G401.6 (cell line): ENCODE results near the gene KBTBD12.

ENCODE experiments used
- FAIRE-seq: peaks from 2 replicates; lab custom pipeline; 2012; peaks lifted over from hg19 to GRCh38; lab: Jason Lieb, UNC

Gene KBTBD12

DNA sequence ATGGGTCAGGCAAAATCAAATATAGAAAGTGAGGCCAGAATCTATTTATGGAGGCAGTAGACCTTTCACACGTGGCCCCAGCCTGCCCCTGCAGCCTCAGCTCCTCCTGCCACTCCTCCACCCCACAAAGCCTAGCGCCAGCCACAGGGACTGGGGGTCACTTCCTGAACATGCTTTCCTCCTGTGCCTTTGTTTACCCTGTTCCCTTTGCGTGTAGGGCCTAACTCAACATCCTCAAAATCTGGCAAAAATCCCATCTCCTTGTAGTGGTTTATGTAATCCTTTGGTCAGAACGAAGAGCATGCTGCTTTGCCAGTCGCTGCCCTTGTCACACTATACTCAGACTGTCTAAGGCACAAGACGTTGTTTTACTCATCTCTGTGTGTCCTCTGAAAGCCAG lies 39.6 kb downstream of the KBTBD12 start:
- no peak for FAIRE-seq

DNA sequence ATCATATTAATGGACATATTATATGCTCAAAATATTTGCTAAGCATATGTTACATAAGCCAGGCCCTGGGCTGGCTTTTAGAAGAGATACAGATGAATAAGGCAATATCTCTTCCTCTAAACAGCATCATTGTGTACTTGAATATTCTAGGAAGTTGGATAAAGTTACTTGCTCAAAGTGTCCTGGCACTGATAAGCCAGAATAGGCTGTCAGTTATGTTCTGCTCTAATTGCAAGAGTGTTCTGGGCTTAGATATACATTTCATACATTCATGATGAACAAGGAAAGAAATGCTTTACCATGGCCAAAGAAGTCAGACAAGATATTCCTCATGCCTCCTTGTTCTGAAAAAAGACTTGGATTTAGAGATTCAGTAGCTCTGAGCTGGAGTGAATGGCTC lies 40.7 kb downstream of the KBTBD12 start:
- FAIRE-seq = no peak

DNA sequence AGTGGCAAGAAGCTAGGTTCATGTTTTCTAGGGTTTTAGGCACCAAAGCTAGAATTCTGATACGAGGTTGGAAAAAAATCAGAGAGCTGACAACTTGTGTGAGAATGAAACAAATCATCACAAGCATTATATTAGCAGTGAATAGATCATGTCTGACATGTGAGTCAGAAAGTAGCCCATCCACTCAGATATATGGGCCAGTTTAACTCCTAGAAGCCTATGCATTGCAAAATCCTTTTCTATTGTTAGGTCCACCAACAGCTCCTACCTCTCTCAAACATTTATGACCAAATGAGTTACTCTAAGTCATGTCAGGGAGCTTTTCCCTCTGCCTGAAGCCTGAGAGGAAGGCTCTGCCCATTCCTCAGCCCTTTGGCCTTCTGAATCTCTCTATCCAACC lies 44.0 kb downstream of the KBTBD12 start:
- no peak for FAIRE-seq

DNA sequence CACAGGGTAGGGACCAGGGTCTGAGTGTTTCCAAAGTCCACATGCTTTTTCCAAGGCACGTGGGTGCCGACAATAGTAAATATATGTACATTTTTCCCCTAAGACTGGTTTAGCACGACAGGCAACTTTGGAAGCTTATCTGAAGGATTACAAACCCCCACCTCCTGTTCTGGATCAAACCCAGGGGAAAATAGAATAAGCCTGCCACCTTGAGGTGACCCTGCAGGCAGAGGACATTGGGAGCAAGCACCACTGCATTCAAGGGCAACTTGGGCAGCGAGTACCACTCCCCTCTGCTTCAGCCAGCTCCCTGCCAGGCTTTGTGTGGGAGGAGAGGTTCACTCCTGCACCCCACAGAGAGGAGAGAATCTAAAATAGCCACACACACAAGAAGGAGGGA lies 44.8 kb downstream of the KBTBD12 start:
- FAIRE-seq = no peak

DNA sequence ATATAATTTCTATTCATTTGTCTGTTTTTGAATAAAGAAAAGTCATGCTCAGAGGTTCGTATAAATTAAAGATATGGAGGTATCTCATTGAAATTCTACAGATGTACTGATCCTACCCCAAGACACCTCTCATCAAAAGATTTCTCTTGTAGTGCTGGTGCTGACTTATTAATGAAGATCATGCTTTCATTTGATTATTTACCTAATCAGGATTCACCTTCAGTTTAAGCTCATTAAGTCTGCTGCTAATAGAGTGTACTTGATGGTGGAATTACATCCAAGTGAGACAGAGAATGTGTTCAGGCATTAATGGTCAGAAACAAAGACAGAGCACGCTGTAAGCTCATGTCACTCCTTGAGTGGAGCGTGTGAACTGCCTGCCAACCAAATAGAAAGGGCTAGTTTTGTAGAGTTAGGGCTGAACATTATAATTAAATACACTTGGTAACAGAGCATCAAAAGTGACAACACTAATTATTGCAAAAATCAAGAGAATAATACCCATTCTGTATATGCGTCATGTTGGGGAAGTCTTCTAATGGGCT lies 45.5 kb downstream of the KBTBD12 start:
- no peak for FAIRE-seq

DNA sequence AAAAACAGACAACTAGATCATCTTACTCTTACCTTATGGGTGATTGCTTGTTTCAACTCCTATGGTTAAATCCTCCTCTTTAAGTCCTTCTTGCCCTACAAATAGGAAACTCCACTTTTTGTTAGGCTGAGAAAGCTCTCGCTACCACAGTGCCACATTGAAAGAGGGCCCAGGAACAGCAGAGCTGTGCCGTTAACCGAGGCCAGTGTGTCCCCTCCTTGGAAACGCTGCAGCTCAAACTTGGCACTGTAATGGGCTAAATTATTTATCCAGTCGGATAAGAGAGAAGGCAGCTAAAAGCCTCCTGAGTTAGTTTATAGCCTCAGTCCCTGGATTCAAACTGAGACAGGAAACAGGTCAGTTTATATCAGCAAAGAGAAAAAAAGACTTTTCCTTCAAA lies 46.1 kb downstream of the KBTBD12 start:
- no peak for FAIRE-seq

DNA sequence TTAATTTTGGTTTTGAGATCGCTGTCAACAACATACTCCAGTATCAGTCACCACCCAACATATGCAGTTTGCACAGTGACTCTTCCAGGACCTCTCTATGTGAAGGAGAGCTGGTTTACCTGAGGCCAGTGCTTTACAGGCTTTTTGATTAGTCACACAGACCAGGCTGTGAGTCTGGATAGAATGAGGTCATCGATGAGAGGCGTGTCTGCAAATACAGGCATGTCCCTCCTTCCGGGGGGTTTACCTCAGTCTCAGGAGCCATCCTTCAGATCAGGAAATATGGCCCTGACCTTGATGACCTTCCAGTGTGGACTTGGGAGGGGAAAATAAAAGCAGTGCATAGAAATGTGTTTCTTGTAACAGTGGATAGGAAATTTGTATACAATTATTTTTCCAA lies 46.9 kb downstream of the KBTBD12 start:
- FAIRE-seq = no peak

DNA sequence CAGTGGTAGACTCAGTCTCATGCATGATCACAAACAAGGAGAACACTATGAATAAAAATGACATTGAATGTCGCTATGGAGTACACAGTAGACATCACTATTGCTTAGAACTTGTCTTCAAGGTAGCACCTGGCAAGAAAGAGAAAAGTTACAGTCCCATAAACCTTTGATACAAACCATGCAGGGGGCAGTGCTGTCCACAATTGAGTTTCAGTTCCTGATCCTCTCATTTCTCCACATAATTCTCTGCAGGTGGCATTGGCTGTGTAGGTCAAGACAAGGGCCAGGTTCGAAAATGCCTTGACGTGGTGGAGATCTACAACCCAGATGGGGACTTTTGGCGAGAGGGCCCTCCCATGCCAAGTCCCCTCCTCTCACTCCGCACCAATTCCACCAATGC lies 47.9 kb downstream of the KBTBD12 start:
- no peak for FAIRE-seq

DNA sequence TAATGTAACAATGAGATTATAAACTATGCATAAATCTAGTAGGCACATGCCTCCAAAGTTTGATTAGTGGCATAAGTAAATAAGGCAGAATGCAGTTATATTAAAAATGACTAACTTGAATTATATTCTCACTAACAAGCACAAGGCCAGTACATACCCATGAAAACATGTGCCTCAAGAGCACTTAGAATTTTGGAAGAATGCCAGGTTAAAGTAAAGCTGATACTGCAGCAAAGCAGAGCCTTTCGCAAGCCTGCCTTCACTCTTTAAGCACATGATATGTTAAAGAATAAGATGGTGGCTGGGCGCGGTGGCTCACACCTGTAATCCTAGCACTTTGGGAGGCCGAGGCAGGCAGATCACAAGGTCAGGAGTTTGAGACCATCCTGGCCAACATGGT lies 49.0 kb downstream of the KBTBD12 start:
- FAIRE-seq = no peak

DNA sequence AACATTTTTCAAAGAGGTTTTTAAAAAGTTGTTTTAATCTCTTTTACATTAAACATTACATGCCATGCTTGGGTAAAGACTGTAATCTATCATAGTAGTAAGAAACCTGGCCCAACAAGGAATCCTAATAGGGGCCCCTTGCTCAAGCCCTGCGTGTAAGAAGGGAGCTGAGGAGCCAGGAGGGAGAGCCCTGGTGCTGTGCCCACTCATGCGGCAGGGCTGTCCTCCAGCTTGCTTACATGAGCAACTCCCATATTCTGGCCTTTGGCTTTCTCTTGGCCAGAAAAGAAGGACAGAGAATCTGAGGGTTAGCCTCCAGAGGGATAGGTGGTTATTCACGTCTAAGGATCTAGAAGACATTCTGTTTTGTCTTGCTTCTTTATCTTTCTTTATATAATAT lies 49.8 kb downstream of the KBTBD12 start:
- no peak for FAIRE-seq

DNA sequence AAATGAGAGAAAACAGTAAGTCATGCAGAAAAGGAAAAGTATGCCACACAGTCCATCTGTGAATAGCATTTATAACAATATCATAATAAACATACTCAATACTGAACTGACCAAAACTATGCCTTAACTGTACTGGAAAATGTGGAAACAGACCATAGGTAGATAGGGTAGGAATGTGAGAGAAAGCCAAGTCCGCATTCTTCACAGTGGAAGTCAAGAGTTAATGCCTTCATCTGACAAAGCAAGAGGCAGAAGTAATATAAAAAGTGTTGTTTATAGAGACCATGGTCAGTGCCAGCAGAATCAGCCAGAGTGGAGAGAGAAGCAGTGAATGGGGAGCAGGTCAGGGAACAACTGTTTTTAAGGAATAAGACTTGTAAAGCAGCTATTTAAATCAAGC lies 52.3 kb downstream of the KBTBD12 start:
- FAIRE-seq = no peak

DNA sequence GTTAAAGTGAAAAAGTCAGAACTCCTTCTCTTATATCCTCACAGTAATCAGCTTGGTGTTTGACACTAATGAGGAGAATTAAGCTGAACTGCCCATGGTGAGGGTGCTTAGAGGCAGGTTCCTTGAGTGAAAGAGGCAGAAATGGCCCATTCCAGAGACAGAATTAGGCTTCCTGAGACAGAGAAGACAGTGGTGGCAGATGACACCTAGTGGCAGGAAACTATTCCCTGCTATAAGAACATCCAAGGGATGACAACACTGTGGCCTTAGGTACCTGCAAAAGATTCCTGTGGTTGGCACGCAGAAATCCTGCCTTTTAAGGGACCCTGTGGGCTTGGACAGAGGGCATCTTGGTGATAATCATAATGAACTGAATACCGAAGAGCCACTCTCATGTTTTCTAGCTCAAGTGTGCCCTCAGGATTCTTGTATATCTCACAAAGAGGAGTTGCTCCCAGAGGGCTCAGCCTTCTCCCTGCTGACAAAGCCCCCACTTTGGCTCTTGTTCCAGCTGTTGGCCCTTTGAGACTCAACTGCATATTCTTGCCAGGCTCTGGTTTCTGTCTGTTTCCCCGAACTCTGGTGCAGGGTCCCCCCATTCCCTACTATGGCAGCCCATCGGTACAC lies 56.0 kb downstream of the KBTBD12 start:
- no peak for FAIRE-seq

DNA sequence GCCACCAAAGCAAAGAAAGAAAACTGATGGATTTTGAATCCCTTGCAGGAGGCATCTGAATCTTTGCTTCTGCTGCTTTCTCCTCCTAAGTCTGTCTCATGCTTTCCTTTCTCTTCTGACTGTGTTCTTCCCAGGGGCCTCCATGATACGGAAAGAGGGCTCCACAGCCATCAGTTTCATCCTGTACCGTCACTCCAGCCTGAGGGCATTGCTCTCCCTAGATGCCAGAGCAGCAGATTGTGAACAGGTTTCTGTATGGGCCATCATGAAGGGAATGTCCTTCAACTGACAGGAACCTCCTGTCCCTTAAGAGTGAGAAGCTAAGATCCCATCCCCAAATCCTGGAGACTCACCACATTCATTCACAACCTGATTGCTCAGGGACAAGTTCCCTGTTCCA lies 59.2 kb downstream of the KBTBD12 start:
- FAIRE-seq = no peak

DNA sequence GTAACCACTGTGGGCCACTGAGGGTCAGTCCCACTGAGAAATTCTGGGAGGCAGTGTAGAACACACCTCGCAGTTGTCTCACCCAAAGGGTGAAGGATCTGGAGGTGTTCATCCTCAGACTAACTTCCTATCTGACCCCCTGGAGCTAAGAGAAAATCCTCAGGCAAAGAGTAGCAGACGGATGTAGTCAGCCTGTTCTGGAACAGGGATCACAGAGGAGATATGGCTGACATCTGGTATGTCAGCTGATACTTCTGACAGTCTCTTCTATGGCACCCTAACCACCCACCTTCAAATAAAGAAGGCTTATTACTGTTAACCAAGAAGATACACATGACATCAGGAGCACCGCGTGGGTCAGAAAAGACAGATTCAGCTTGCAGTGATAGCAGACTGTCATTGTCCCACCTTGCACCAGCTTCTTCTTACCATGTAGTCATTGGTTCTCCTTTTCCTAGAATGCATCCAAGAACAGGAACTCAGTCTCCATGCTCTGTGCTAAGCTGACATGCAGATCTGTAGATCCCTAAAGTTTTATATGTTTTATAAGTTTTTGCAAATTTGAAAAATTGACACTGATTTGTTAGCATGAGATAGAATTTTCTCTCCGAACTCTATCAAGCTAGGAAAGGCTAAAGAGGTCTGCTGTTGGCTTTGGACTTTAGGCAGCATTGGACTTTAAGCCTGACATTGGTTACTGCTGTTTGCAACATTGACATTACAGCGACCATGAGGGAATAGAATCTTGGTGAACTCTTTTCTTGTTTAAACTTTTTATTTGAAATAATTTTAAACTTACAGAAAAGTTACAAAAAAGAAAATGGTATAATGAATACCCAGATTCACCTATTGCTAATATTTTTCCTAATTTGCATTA lies 60.4 kb downstream of the KBTBD12 start:
- FAIRE-seq = no peak

DNA sequence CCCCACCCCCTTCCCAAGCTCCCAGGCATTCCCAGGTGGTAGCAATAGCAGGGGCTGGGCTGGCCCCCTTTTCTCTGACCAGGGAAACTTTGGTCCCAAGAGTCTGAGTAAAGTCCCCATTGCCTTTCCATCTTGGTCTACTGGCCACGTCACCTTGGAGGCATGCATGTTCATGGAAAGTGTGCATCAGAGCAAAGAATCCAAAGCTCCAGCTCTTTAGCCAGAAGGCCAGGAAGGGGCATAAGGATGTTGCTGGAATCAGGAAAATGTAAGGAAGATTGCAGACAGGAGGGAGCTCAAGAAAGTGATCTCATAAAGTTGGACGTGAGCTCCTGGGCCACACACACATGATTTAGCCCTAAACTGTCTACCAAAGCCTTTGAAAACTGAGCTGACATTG lies 63.6 kb downstream of the KBTBD12 start:
- FAIRE-seq = no peak

DNA sequence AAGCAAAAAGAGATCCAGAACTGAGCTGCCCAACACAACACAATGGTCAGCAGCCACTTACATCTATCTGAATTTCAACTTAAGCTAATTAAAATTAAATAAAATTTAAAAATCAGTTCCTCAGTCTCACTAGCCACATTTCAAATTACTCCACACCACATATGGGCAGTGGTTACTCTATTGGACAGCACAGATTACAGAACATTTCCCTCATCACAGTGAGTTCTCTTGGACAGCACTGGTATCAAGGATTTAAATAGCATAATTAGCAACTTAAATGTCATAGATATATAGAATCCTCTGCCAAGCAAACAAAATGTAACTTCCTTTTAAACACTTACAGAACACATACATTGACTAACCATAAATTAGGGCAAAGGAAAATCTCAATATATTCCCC lies 64.4 kb downstream of the KBTBD12 start:
- FAIRE-seq = no peak

DNA sequence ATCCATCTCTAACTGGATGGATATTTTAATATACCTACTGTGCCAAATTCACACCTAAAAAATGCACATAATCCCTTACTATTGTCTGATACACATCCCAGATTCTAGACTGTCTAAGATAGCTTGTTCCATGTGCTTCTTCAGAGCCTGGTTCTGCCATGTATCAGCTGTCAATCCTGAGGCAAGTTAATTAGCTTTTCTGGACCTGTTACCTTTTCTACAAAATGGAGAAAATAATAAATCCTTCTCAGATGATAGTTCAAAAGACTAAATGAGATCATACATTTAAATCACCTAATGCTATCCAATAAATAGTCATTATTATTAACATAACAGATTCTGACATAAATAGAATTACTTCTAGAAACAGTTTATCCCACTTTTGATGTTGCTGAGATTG lies 66.1 kb downstream of the KBTBD12 start:
- FAIRE-seq = no peak

DNA sequence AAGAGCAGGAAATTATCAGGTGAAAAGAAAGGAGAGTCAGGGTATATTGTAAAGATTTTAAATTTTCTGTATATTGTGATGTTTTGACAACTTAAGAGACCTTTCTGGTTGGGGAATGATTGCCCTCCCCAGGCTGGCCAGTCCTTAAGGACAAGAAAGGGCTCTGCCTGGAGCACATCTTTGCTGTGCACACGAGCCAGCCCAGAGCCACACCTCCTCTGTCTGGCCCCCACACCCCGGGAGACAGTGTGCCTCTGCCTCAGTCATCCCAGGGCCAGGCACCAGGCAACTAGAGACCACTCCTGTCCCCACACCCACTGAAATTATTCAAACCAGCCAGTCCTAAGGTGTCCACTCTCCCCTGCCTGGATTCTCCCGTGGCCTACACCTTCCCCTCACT lies 67.1 kb downstream of the KBTBD12 start:
- no peak for FAIRE-seq

DNA sequence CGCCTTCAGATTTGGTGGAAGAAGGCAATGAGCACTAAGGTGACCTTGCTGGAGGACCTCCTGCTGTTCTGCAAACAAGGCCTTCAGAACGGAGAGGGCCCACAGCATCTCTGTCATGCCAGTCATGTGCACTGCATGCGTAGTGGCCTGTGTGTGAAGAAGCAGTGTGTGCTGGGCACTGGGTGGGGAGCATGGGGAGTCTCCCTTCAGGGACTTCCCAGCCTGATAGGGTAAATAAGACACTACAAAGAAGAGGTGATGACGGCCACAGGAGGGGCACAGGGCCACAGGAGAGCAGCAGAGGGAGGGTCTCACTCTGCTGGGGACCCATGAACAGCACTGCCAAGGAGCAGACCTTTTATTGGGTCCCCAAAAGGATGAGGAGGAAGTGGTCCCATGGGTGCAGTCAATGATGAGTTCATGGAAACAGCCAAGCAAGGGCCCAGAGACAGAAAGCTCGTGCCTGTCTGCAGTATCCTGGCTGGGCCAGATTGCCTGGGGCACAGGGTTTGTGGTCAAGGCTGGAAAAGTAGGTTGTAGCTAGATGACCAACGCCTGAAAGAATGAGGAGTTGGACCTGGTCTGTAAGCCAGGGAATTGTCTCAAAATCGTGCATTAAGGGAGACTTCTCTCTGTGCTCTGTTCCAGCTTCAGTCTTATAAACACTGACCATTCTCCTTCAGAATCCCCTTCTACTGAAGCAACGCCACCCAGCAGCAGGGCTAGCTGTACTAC lies 69.4 kb downstream of the KBTBD12 start:
- FAIRE-seq = no peak

DNA sequence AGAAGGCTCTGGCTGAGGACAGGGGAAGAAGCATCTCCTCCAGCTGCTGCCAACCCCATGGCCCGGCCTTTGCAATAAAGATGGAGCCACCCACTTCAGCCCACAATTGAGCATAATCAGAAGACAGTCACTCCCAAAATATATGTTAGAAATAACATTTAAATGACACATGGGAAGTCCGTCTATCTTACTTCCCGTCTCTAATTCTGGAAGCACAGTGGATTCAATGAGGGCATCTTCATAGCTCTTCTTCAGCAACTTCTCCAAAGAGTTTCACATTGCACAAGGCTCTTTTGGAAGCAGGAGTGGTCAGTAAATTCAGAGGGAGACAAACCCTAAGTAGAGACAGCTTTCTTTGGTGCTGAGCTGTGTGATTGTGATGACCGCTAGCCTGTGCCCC lies 70.2 kb downstream of the KBTBD12 start:
- FAIRE-seq = no peak

DNA sequence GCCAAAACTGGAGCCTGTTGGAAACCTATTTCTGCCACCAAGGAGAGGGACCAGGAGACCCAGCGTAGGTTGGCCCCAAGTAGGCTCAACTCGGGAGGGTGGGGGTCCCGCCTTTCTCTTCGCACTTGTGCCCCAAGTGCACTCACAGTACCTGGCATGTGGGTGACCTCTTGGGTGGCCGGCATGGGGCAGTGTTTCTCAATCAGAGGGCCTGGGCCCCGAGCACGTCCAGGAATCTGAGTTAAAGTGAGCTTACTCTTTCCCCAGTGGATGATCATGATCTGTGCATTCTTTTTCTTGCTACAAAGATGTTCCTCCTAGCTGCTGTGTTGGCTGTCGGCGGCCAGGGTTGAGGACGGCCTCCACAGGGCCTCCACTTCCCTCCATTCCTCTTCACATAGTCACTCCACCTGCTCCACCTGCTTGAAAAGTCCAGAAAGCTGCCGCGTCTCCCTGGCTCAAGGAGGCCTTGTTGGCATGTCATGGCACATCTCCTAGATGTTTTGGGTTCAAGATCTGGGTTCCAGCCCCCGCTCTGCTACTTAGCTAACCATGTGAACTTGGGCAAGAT lies 70.7 kb downstream of the KBTBD12 start:
- no peak for FAIRE-seq

DNA sequence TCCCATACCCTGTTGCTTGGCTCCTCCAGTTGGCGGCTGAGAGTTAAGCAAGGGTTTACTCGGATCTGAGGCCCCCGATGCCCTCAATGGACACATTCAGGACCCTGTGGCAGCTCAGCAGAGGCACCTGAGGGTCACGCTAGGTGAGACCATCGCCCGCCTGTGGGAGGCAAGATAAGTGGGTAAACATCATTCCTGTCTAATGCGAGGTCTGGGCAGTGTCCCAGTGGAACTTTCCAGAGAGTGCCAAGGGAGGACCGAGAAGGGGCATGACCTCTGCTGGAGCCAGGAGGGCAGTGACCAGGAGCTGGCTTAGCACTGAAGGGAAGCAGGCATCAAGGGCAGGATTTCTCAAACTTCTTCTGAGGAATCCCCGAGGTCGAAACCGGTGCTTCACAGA lies 71.8 kb downstream of the KBTBD12 start:
- FAIRE-seq = no peak
